Measurements from ENCODE around the gene C2CD2. TPM values are rescaled to one million over a fixed set of nuclear protein-coding genes. Genes with fewer than 3 reads are reported as not detected.

C2CD2 gene
- total RNA-seq, 1 donor from 2014 or later, result 15.3 TPM

GRCh38 chr21:41929248-41929647 lies 24.6 kb downstream of the C2CD2 start:
- H3K27me3 ChIP-seq, result no peaks in the 10 kb centered on the region
- H3K9me3 ChIP-seq (ENCODE audit: low read depth), result no peaks in the 10 kb centered on the region
- Mint-ChIP-seq H3K9me3 (no peaks in the 10 kb centered on the region), H3K27ac (no peak overlapping the region), H3K4me3 (no peak overlapping the region), H3K36me3 (no peaks in the 10 kb centered on the region), H3K4me1 (peaks cover 37% of the 10 kb centered on the region), H3K27me3 (ENCODE audit: insufficient read depth, low read depth) (peaks cover 10% of the 10 kb centered on the region)
- H3K4me1 ChIP-seq, result peaks cover 15% of the 10 kb centered on the region
- no peaks in the 10 kb centered on the region for H3K79me2 ChIP-seq (ENCODE audit: low read depth)
- H3F3A ChIP-seq (ENCODE audit: low read depth), result peaks cover 3% of the 10 kb centered on the region
- no peak overlapping the region for H3K27ac ChIP-seq
- TF ChIP-seq EZH2 (IDR thresholded peaks at IDR 0.05) (no peak), CTCF (IDR thresholded peaks at IDR 0.05) (no peak), EZH2phosphoT487 (IDR thresholded peaks at IDR 0.05) (no peak)
- no peak for DNase-seq (ENCODE audit: low spot score)
- H2AFZ ChIP-seq (replicated peaks), result no peak overlapping the region
- H3K36me3 ChIP-seq, result no peaks in the 10 kb centered on the region
- no peak overlapping the region for H3K4me3 ChIP-seq
- H4K20me1 ChIP-seq (ENCODE audit: low read depth), result no peaks in the 10 kb centered on the region
- H3K4me2 ChIP-seq, result no peak overlapping the region
- H3K9ac ChIP-seq, result no peak overlapping the region

DNA sequence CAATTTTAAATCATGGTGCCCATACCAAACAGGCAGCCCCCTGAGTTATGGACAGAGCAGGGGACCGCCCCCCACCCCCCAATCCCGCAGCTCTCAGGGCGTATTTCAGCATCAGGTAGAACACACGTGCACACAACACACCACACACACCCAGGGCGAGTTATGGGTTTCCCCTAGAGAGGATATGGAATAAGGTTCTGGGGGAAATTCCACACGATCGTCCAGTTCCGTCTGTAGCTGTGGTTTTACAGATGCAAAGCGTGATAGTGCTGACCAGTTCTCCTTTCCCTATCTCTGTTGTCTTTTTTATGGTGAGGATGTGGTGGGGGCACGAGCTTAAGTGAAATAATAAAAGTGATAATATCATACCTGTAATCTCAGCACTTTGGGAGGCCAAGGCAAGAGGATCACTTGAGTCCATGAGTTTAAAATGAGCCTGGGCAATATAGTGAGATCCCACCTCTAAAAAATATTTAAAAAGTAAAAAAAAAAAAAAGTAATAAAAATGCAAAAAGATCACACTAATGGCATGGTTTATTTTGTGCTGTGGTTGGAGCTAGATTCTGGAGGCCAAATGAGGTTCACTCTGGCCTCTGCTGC lies 25.1 kb downstream of the C2CD2 start:
- Histone ChIP-seq H3K36me3 (no peaks in the 10 kb centered on the region), H3K9ac (no peak overlapping the region), H3K4me3 (no peak overlapping the region), H3K27ac (no peak overlapping the region), H3K27me3 (no peaks in the 10 kb centered on the region), H3K4me1 (peaks cover 15% of the 10 kb centered on the region), H3F3A (ENCODE audit: low read depth) (peaks cover 3% of the 10 kb centered on the region), H3K9me3 (ENCODE audit: low read depth) (no peaks in the 10 kb centered on the region), H2AFZ (replicated peaks) (no peak overlapping the region), H3K79me2 (ENCODE audit: low read depth) (no peaks in the 10 kb centered on the region), H3K4me2 (no peak overlapping the region), H4K20me1 (ENCODE audit: low read depth) (no peaks in the 10 kb centered on the region)
- H3K4me1 Mint-ChIP-seq, result peaks cover 35% of the 10 kb centered on the region
- no peak for DNase-seq (ENCODE audit: low spot score)
- no peaks in the 10 kb centered on the region for H3K36me3 Mint-ChIP-seq
- TF ChIP-seq CTCF (IDR thresholded peaks at IDR 0.05), result no peak
- TF ChIP-seq EZH2phosphoT487 (IDR thresholded peaks at IDR 0.05), result no peak
- TF ChIP-seq EZH2 (IDR thresholded peaks at IDR 0.05), result no peak
- no peak overlapping the region for H3K27ac Mint-ChIP-seq
- peaks cover 10% of the 10 kb centered on the region for H3K27me3 Mint-ChIP-seq (ENCODE audit: insufficient read depth, low read depth)
- no peak overlapping the region for H3K4me3 Mint-ChIP-seq
- no peaks in the 10 kb centered on the region for H3K9me3 Mint-ChIP-seq

GRCh38 chr21:41927727-41928409 lies 25.9 kb downstream of the C2CD2 start:
- no peak overlapping the region for H3K9ac ChIP-seq
- no peaks in the 10 kb centered on the region for H3K27me3 ChIP-seq
- H4K20me1 ChIP-seq (ENCODE audit: low read depth), result no peaks in the 10 kb centered on the region
- Mint-ChIP-seq H3K27me3 (ENCODE audit: insufficient read depth, low read depth) (peaks cover 10% of the 10 kb centered on the region), H3K27ac (no peak overlapping the region), H3K4me3 (no peak overlapping the region), H3K4me1 (peaks cover 27% of the 10 kb centered on the region), H3K9me3 (no peaks in the 10 kb centered on the region), H3K36me3 (no peaks in the 10 kb centered on the region)
- H3K27ac ChIP-seq, result no peak overlapping the region
- no peak overlapping the region for H3K4me3 ChIP-seq
- peaks cover 15% of the 10 kb centered on the region for H3K4me1 ChIP-seq
- no peak overlapping the region for H3K4me2 ChIP-seq
- TF ChIP-seq CTCF (IDR thresholded peaks at IDR 0.05) (no peak), EZH2phosphoT487 (IDR thresholded peaks at IDR 0.05) (no peak), EZH2 (IDR thresholded peaks at IDR 0.05) (no peak)
- no peaks in the 10 kb centered on the region for H3K9me3 ChIP-seq (ENCODE audit: low read depth)
- no peaks in the 10 kb centered on the region for H3K36me3 ChIP-seq
- DNase-seq (ENCODE audit: low spot score), result no peak
- H3F3A ChIP-seq (ENCODE audit: low read depth), result peaks cover 3% of the 10 kb centered on the region
- H3K79me2 ChIP-seq (ENCODE audit: low read depth), result no peaks in the 10 kb centered on the region
- H2AFZ ChIP-seq (replicated peaks), result no peak overlapping the region

Data from neural progenitor cell (in vitro differentiated cells).